ENCODE measurements around the gene PFKFB3. TPM values are rescaled to one million over a fixed set of nuclear protein-coding genes. Genes with fewer than 3 reads are reported as not detected.

The PFKFB3 gene
- total and polyA plus RNA-seq, 7 donors = 10.2 to 33.2 (median 28.0) TPM

- Histone ChIP-seq H3K27ac (no peak overlapping the region), H3K9me3 (no peaks in the 10 kb centered on the region), H3K4me1 (peaks cover 0 to 15% (median 9%) of the 10 kb centered on the region in 4 donors), H3K4me3 (no peak overlapping the region), H3K27me3 (no peaks in the 10 kb centered on the region), H3K36me3 (no peaks in the 10 kb centered on the region)
- intact Hi-C loops (cut with DNase I) = no loop called here
- DNase-seq = no peak
- TF ChIP-seq CTCF (IDR thresholded peaks at IDR 0.05) = no peak
- TF ChIP-seq POLR2AphosphoS5 (IDR thresholded peaks at IDR 0.05) = no peak
- TF ChIP-seq POLR2A (IDR thresholded peaks at IDR 0.05) = no peak
- TF ChIP-seq EP300 (IDR thresholded peaks at IDR 0.05) = no peak
- 62 to 76% methylated on average over 7 of the region's 7 CpGs for WGBS, 2 donors
These were observed 94.8 kb downstream of the PFKFB3 start for GRCh38 chr10:6297522-6297921.

- intact Hi-C loops (cut with DNase I) = no loop called here
These were observed 95.2 kb downstream of the PFKFB3 start for GRCh38 chr10:6297951-6298381.

DNA sequence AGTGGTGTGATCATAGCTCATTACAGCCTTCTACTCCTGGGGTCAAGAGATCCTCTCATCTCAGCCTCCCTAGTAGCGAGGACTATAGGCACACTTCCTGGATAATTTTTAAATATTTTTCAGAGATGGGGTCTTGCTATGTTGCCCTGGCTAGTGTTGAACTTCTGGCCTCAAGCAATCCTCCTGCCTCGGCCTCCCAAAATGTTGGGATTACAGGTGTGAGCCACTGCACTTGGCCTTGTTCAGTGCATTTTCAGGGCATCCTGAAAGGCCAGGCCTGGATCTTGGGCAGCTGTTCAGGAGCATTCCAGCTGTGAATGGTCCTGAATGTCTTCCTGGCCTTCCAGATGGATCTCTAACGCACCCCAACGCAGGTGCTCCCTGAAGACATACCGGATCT, 95.7 kb downstream of the PFKFB3 start:
- H3K4me3 ChIP-seq = no peak overlapping the region
- H3K27me3 ChIP-seq = no peaks in the 10 kb centered on the region
- H3K4me1 ChIP-seq = peaks cover 0 to 15% (median 9%) of the 10 kb centered on the region in 4 donors
- no peaks in the 10 kb centered on the region for H3K9me3 ChIP-seq
- no peak overlapping the region for H3K27ac ChIP-seq
- no peaks in the 10 kb centered on the region for H3K36me3 ChIP-seq
- DNase-seq = no peak
- intact Hi-C loops (cut with DNase I) = no loop called here
- TF ChIP-seq POLR2A (IDR thresholded peaks at IDR 0.05) = no peak
- no peak for TF ChIP-seq EP300 (IDR thresholded peaks at IDR 0.05)
- no peak for TF ChIP-seq POLR2AphosphoS5 (IDR thresholded peaks at IDR 0.05)
- no peak for TF ChIP-seq CTCF (IDR thresholded peaks at IDR 0.05)
- 96 to 97% methylated on average over 5 of the region's 5 CpGs for WGBS, 2 donors

More at GRCh38 chr10:6297951-6298381, 95.2 kb downstream of the PFKFB3 start:
- no peak for TF ChIP-seq POLR2AphosphoS5 (IDR thresholded peaks at IDR 0.05)
- TF ChIP-seq CTCF (IDR thresholded peaks at IDR 0.05) = no peak
- no peak for TF ChIP-seq EP300 (IDR thresholded peaks at IDR 0.05)
- no peak for TF ChIP-seq POLR2A (IDR thresholded peaks at IDR 0.05)
- Histone ChIP-seq H3K9me3 (no peaks in the 10 kb centered on the region), H3K27ac (no peak overlapping the region), H3K4me3 (no peak overlapping the region), H3K4me1 (peaks cover 0 to 15% (median 9%) of the 10 kb centered on the region in 4 donors), H3K36me3 (no peaks in the 10 kb centered on the region), H3K27me3 (no peaks in the 10 kb centered on the region)
- DNase-seq = no peak
- 19 to 65% methylated on average over 2 of the region's 2 CpGs for WGBS, 2 donors

- intact Hi-C loops (cut with DNase I) = no loop called here
- Histone ChIP-seq H3K9me3 (no peaks in the 10 kb centered on the region), H3K4me3 (no peak overlapping the region), H3K27ac (no peak overlapping the region), H3K36me3 (no peaks in the 10 kb centered on the region), H3K4me1 (peaks cover 0 to 15% (median 9%) of the 10 kb centered on the region in 4 donors), H3K27me3 (no peaks in the 10 kb centered on the region)
- DNase-seq = no peak
- WGBS, 2 donors = 86 to 91% methylated on average over 11 of the region's 11 CpGs
- no peak for TF ChIP-seq POLR2AphosphoS5 (IDR thresholded peaks at IDR 0.05)
- no peak for TF ChIP-seq CTCF (IDR thresholded peaks at IDR 0.05)
- no peak for TF ChIP-seq EP300 (IDR thresholded peaks at IDR 0.05)
- TF ChIP-seq POLR2A (IDR thresholded peaks at IDR 0.05) = no peak
These were observed 96.5 kb downstream of the PFKFB3 start for GRCh38 chr10:6299234-6299633.

GRCh38 chr10:6299743-6300105, 97.0 kb downstream of the PFKFB3 start:
- intact Hi-C loops (cut with DNase I) = no loop called here
- no peaks in the 10 kb centered on the region for H3K27me3 ChIP-seq
- no peaks in the 10 kb centered on the region for H3K36me3 ChIP-seq
- no peak overlapping the region for H3K4me3 ChIP-seq
- TF ChIP-seq POLR2A (IDR thresholded peaks at IDR 0.05) (no peak), EP300 (IDR thresholded peaks at IDR 0.05) (no peak)
- no peaks in the 10 kb centered on the region for H3K9me3 ChIP-seq
- no peak overlapping the region for H3K27ac ChIP-seq
- 92 to 97% methylated on average over 2 of the region's 2 CpGs for WGBS, 2 donors
- H3K4me1 ChIP-seq = peaks cover 0 to 15% (median 9%) of the 10 kb centered on the region in 4 donors
- no peak for DNase-seq

All from sigmoid colon (tissue), 7 donors.